GM19463 (cell line): ENCODE results near the gene DYNLT2.
A peak's percentile ranks its signal among the peaks of the same experiment; 100 is the strongest.

Experiments
- ATAC-seq: cut with Tn5 transposase; IDR thresholded peaks from one replicate; pipeline ENCODE4 v1.9.1; 2021; ENCODE audit warnings: mild to moderate bottlenecking, moderate library complexity; ENCODE audit not compliant: unreplicated experiment

Gene DYNLT2, protein sequence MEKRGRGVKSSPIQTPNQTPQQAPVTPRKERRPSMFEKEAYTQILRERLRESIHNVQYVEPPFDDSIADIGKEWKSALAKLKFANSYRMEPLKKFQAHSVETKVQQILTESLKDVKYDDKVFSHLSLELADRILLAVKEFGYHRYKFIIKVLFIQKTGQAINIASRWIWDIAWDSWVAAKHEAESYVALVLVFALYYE

DNA sequence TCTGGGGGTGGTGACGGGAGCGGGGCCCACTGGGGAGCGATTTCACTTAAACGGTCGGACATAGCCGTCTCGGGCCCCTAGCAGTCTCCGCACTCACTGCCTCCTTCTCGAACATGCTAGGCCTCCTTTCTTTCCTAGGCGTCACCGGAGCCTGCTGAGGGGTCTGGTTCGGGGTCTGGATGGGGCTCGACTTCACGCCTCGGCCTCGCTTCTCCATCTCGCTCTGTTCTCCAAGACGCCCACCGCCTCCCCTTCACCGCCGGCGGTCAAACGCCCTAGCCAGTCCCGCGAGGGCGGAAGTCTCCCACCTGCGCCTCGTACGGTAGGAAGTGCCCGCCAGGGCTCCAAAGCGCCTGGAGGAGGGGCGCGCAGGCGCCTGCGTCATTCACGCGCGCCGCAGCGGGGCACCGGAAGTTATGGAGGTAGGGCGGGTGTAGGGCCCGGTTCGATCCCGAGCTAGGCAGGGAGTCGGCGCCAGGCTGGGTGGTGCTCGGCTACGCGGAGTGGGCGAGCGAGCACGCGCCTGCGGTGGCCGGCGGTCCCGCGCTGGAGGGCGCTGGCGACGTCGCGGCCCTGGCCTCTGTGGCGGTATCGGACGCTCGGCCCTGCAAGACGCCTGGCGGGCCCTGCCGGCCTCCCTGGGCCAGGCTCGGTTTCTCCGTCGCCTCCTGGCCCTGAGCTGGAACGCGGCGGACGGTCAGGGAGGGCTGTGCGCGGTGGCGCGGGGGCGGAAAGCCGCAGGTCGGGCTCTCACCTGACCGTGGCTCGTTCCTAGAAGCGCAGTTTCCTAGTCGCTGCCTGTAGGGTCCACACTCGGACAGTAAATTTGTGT lies at the start of gene DYNLT2, which contains the start of gene ERMARD:
Gene DYNLT2 (minus strand): TSS at position 331 of the 832 bp plus-strand sequence. CDS start 114 bp downstream, at position 217.
Gene ERMARD (plus strand): TSS at position 381 of the 832 bp plus-strand sequence. CDS start 36 bp downstream, at position 417.
- ATAC-seq, result peak; percentile 93

DNA sequence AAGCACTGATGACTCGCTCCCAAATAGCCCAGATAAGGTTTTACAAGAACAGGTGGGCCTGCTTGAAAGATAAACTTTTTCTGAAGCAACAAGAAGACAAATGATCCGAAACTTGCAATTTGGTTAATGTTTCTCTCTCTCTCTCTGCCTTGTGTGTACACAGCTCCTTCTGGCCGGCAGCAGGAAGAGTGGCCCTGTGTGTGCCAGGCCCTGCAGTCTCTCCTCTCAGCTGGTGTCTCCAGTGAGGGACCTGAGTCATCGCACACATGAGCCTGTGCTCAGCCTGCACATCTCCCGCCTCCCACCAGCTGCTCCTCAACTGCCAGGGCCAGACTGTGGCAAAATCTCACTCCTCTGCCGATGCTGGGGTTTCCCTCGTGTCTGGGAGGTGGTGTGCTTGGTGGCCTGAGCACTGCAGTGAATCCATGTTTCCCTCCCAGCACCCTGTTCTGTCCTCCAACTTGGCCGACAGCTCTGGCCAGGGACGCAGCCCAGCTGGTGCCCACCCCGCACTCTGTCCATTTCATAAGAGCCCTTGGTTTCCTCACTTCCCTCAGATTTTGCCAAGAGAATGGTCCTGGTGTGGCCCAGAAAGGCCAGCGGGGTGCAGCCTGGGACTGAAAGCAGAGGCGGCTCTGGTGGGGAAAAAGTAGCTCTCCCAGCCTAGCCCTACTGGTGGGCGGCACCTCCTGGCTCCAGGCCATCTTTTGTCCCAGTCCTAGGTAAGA lies 49.5 kb upstream of the DYNLT2 start:
- peak; percentile 82 for ATAC-seq

DNA sequence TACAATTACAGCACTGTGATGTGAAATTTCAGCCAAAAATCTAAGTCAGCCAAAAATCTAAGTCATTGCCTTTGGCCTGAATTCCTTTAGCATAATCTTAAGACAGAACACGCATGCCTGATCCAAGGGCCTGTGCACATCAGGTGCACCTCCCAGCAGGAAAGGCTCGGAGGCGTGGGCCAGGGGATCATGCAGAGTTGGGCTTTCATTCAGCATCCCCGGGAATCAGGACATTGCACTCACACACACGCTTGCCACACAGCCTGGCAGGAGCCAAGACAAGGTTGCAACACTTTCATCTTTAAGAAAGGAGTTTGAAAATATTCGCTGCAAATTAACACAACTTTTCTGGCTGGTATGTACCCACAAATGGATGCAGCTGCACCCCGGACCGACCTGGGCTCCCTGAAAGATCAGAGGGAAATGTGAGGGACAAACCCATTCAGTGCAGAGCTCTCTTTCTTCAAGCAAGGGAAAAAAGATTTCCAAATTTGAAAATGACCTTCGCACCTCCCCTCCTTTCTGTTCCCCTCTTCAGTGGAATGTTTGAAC lies 48.8 kb upstream of the DYNLT2 start:
- ATAC-seq, result no peak

DNA sequence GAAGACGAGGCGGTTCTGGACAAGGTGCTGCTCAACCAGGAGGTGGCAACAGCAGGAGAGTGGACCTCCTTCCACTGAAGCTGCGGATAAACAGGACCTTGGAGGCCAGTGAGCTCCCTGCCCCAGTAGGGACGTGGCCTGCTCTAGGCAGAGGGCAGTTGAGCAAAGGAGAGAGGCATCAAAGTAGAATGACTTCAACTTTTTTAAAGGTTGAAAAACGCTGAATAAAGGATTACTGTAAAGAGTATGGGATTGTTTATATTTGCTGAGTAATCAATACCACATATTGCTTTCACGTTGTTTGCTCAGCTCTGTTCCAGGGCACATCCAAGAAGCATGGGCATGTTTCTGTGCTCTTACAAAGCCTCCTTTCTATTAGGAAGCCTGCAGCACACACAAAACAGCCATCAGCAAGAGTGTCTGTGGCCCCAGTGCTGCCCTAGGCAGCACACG lies 48.1 kb upstream of the DYNLT2 start:
- ATAC-seq, result no peak

DNA sequence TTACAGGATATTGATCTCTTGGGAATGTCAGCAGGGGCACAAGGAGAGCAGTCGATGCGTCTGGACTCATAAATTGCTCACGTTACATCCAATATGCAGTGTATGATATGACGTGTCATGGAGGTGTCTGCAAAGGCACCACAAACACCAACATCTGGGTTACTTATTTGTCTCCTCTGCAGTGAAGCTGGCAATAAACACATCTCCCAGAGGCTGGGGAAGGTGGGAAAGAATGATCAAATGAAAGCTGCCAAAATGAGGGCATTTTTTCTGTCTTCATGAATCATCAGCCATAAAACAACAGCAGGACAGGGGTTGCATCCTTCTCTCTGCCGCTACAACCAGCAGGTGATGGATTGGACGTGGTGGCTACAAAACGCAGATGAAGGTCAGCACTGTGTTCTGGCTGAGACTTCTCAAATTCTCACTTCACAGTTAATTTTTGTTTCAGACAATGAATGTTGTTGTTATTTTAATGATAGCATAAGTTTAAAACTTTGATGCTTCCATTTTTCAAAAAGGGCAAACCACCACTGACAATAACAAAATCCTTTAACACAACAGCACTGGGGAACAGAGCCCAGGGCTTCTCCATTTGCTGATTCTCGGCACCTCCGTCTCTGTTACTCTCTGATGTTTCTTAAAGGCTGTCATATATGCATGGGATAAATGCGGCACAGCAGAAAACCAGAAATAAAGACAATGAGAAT lies 47.5 kb upstream of the DYNLT2 start:
- ATAC-seq, result no peak

DNA sequence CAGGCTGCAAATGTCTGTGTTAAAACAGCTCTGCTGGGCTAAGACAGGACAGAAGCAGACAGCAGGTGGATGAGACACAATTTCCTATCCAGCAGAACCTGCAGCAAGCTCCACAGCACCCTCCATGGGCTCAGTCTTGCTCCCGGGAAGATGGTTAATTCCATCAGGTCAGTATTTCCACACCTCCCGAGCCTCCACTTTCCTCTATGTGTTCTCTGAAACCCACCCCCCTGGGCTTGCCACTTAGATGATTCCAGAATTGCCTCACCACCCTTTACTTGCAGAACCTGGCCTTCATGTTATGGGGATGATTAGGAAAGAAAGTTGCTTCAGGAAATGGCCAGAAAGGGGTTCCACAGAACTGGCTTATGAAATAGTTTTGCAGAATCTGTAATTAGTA lies 43.8 kb upstream of the DYNLT2 start:
- ATAC-seq, result no peak

DNA sequence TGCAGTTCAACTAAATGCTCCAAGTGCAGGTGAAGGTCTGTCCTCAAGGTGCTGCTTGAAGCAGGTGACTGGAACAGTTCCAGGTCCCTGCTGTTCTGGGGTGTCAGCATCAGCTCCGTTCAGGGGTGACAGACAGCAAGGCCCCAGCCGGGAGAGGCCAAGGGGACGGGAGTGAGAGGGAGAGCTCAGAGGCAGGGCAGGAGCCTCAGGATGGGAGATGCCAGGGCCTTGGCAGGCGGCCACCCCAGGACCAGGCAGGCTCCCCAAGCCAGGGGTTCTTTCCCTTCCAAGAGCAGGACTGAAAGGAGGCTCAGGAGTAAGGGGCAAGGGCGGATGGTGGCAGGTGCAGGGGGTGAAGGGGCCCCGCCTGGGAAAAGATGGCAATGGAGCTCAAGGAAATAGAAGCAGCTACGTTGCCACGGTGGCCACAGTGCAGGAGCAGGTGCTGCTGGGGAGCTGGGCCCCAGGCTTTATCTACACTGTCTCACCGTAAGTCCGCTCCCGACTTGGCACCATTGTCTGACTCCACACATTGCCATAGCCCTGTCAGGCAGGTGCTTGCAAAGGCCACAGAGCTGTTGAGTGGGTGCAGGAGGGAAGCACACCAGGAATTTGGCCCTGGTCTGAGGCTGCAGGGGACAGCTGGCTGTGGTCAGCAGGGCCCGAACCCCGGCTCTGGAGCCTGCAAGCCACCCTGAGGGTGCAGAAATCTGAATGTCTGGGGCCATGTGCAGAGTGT lies 43.1 kb upstream of the DYNLT2 start:
- ATAC-seq, result no peak

DNA sequence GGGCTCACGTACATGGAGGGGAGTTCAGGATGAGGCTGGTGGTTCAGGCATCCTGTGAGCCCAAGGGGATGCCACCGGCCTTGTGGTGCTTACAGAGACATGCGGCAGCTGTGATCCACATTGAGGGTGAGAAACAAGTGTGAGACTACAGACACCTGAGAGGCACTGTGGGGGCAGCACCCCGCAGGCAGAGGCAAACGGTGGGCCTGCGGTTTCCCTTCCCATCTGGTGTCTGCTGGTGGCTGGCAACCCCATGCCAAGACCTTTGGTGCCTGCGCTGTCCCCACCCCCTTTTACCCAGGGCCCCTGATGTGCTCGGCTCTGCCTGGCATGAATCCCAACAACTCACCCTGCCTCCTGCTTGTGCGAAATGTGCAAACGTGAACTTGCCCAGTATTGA lies 42.0 kb upstream of the DYNLT2 start:
- no peak for ATAC-seq

DNA sequence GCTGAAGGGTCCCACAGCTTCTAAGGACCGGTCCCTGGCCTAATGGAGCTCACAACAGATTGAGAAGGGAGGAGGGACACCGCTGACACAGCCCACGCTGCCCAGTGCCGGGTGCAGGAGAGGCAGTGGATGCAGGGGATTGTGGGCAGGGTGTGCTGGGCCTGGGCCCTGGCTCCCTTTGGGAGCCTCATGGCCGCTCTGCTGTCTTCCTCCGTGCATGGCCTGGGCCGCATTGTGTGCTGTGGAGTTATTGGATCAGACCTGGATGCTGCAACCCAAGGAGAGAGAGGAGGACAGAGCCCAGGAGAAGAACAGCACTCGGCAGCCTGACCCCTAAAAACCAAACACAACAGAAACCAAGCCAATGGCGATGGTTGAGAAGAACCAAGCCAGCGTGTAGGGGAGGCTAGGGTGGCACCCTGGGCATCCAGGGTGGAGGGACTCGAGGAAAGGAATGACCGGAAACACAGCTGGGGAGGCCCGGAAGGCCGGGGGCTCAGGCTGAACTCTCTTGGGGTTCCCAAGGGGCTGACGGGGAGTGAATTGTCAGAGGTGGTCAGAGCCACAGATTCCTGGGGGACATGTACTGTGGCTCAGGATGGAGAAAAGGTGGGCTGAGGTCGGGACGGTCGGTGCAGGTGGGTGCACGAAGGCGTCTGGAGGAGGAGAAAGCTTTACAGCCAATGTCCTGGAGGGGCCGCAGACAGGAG lies 41.1 kb upstream of the DYNLT2 start:
- no peak for ATAC-seq

DNA sequence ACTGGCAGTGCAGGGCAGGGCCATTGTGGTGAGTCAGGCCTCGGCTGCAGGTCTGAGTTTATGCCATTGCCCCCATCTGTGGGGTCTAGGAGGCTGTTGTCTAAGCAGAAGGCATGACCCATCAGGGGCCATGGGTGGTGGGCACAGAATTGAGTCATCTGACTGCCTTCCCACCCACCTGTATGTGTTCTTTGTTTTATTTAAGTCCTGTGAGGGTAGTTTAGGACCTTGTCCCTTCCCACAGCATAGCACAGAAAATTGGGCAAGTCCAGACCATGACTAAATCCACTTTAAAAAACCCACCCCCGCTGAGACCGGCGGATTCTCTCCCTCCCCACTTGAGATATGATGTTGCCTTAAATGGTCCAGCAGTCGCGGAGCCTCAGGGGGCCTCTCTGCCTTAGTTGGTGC lies 40.4 kb upstream of the DYNLT2 start:
- ATAC-seq, result no peak

DNA sequence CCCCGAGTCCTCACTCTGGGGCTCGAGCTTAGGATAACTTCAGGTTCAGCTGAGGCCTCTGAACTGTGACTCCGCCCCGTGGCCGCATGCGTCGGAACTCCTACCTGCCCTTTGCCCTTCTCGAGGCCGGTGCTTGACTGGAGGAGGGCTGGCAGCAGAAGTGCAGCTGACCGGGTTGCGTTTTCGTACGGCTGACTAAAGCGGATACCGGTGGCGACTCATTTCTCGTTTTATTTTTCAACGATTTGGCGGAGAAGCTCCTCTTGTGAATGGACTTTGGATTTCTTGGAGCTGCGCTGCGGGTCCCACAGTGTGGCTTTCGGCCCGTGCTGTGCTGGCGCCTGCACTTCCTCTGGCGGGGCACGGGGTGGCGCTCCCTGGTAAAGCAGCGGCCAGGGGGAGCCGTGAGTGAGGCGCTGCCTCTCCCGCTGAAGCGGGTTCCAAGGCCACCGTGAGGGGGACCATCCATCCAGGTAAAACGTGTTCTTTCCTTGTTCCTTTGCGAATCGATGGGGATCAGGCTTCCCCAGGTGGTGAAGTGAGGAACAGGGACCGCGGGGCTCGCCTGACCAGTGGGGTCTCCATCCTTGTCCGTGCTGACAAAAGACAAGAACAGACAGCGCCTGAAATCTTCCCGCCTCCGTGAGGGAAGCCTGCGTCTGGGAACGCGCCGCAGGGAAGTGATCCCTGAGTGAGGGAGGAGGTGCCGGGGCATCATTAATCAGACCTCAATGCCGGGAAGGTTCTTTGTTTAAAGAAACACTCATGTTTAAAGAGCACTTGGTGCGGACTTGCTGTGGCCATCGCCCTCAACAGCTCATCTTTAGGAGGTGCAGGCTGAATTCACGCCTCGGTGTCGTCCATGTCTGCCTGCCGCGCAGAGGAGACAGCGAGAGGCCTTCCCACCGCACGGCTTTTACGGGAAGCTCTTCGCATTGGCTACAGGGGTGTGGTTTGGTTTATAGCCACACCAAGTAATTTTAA lies 38.9 kb upstream of the DYNLT2 start:
- ATAC-seq, result peak; percentile 94

DNA sequence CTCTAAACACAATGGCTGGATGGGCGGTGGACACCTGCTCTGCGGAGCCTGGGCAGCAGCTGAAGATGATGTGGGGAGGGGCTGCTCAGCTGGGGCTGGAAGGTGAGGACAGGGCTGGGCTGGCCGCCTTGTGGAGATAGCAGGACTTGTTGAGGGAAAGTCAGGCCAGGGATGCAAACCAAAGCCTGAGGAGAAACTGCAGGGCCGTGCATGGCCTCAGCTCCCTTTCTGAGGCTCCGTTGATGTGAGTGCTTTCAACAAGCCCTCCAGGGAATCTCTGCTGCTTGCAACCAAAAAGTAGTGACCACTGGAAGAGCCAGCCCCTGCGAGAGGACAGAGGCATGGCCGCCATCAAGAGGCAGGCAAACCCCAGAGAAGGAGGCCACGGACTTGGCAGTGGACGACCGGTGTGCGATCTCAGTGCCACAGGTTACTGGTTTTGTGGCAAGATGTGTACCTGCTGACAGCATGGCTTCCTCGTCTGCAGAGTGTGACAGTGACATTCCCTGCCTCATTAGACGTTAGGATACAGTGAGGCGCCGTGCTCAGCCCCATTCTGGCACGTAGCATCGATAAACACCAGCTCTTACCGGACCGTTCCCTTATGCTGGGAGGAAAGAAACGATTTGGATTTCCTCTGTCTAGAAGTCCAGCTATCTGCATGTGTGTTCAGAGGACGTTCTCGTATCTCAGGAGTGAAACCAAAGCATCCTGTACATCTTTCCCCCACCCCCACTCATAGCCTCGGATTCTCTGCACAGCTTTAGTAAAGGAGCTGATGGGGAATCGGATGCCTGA lies 38.0 kb upstream of the DYNLT2 start:
- ATAC-seq, result no peak

DNA sequence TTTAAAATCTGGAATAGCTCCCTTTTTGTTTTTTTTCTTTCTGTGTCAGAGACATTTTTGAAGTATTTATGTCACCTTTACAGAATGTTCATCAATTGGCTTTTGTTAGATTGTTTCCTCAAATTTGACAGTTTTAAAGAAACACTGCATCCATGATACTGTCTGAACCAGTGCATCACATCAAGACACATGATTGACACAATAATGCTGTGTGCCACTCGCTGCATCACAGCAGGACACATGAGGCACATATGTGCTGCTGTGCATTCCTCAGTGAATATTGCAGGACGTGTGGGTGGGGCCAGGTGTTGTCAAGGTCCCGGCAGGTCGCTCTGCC lies 37.4 kb upstream of the DYNLT2 start:
- no peak for ATAC-seq

DNA sequence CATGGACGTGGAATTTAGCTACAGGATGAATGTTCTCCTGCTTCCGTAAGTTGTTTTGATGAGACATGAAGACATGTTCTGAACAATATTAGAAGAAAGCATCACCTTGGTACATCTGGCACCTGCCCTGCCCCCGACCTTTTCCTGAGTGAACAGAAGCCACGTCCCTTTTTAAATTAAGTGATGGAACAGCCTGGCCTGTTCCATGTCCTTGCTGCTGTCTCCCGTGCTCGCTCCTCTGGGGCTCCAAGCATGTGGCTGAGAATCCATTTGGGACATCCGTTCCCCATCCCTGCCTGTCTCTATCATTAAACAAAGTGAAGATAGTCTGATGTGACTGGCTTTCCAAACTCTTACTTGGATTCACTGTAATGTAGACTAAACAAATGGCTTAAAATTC lies 36.4 kb upstream of the DYNLT2 start:
- no peak for ATAC-seq

DNA sequence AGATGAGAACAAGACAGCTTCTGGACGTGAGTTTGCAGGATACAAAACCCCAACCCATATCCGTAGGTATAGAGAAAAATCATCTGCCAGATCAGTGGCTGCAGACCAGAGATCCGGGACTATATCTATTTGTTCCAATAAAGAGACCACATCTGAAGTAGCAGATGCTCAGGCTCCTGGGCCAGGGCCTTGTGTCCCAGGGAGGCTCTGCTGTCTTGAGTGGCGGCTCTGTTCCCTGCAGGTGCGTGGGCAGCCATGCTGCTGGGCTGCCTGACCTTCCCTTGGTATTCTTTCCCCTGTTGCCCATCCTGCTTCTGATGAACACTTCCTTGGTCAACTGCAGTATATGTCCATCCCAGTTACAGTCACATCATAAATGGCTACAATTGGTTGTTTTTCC lies 35.0 kb upstream of the DYNLT2 start:
- no peak for ATAC-seq

DNA sequence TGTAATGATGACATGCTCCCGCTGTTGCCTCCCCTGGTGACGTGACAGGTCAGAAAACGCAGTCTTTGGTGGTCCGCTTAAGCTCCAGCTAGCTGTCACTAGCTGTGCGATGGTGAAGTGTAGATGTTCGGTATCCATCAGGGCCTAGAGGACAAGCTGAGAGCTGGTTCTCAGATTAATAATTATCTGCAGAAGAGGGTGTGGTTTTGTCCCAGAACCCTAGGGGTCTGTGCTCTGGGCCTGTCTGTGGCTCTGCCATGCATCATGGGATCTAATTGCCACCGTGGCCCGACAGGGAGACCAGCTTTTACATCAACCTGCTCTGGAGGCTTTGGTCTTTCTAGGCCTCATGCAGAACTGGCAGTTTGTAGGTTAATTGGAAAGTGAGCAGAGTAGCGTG lies 34.2 kb upstream of the DYNLT2 start:
- no peak for ATAC-seq

DNA sequence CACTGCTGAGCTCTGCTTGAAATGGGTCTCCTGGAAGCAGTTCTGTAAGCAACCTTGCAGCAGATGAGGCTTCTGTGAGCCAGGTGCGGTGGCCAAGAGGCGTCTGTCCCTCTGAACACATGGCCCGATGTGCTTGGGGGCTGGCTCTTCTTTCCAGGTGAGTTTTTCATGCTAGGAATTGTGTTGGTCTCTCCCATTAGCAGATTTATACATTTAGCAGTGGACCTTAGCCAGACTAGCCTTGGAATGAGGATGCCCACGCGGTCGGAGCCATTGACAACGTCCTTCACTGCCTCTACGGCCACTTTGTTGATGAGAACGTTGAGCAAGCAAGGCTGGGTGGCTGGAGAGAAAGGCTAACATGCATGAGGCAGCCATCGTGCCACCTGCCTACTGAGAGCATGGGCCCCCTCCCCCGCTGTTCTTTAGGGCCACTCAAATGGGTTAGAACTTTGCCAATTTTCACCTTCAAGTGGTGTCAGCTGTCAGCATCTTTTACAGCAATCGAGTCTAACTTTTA lies 33.5 kb upstream of the DYNLT2 start:
- no peak for ATAC-seq
